Spleen (tissue), 7 donors: ENCODE data around the gene TBX4.

Experiments used
- POLR2A ChIP-seq, 3 donors: fragments of 450-650 bp; IDR thresholded peaks; one replicate each; pipeline ENCODE4 v1.5.1; 2017; ENCODE audit warnings: antibody characterized with exemption in 3 of 3, mild to moderate bottlenecking in 1 of 3
- TF ChIP-seq, protein P1 (sequence below), 11 experiments: fragments of 200-600 bp in 7 of 11; fragments of 450-650 bp in 4 of 11; sonication (generic) in 4 of 11; IDR thresholded peaks in 8 of 11; conservative IDR thresholded peaks in 3 of 11; 1 replicate in 7 of 11; 2 replicates in 4 of 11; pipeline versions ENCODE4 v1.4.0 to v1.8.0; 2016 to 2021; ENCODE audit warnings: antibody characterized with exemption in 11 of 11, inconsistent platforms in 4 of 11, mild to moderate bottlenecking in 1 of 11
- donor health status: DM: no; HTN: no; CAD: no; lungs with moderate emphysema.
- donor health status: DM: no; HTN: no; CAD: no.
- donor health status: DM: no; HTN: no; CAD: no.

DNA sequence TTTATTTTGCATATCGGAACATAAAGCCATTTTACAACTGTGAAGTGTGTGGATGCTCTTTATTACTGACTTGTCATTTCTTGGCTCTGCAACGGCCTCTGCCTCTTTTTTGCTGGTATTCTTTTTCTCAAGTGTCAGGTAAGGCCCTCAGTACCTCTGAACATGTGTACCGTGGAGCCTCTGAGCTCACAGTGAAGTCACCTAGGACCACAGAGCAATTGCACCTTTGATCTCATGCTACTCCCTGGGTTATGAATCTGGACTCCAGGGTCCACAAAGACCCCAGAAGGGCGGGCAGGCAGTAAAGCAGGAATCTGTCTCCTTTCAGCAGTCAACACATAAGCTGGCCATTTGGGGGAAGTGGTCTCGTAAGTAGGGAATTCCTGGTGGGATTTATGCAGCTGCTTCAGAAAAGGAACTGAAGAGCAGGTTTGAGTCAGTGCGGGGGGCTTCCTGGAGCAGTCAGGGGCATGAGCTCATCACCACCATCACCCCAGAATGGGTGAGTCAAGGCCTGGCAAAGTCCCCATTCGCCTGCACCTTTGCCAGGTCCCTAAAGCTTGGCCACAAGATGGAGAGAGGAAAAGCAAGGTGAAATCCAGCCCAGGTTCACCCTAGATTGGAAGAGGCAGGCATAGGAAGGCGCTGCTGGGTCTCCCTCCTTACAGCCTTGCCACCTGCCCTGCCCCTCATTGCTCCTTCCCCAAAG is 33.0 kb downstream of the TBX4 start:
- TF ChIP-seq POLR2A (IDR thresholded peaks at IDR 0.05): no peak
- TF ChIP-seq, protein P1, sequence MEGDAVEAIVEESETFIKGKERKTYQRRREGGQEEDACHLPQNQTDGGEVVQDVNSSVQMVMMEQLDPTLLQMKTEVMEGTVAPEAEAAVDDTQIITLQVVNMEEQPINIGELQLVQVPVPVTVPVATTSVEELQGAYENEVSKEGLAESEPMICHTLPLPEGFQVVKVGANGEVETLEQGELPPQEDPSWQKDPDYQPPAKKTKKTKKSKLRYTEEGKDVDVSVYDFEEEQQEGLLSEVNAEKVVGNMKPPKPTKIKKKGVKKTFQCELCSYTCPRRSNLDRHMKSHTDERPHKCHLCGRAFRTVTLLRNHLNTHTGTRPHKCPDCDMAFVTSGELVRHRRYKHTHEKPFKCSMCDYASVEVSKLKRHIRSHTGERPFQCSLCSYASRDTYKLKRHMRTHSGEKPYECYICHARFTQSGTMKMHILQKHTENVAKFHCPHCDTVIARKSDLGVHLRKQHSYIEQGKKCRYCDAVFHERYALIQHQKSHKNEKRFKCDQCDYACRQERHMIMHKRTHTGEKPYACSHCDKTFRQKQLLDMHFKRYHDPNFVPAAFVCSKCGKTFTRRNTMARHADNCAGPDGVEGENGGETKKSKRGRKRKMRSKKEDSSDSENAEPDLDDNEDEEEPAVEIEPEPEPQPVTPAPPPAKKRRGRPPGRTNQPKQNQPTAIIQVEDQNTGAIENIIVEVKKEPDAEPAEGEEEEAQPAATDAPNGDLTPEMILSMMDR (IDR thresholded peaks at IDR 0.05 in 8 of 11, conservative IDR thresholded peaks at IDR 0.05 in 3 of 11): no peak
